Neural progenitor cell (in vitro differentiated cells): ENCODE measurements around the gene PTGDS. TPM values are rescaled to one million over a fixed set of nuclear protein-coding genes. Genes with fewer than 3 reads are reported as not detected.

Source experiments
- DNase-seq: peaks from one replicate; pipeline ENCODE4 v3.0.0-alpha.2; 2016; ENCODE audit warnings: low spot score
- H2AFZ ChIP-seq: fragments of 200-600 bp; sonication (generic); replicated peaks from 2 replicates; pipeline ENCODE4 v1.6.1; 2016; ENCODE audit warnings: antibody characterized with exemption
- H3F3A ChIP-seq: fragments of 200-600 bp; sonication (generic); 2 replicates; pipeline ENCODE4 v1.6.1; 2016; ENCODE audit warnings: antibody characterized with exemption, low read depth
- H3K27ac ChIP-seq: fragments of 200-600 bp; sonication (generic); 2 replicates; pipeline ENCODE4 v1.5.1; 2016; ENCODE audit warnings: mild to moderate bottlenecking
- H3K27me3 ChIP-seq: fragments of 200-600 bp; sonication (generic); 2 replicates; pipeline ENCODE4 v1.6.1; 2016; ENCODE audit warnings: mild to moderate bottlenecking, moderate library complexity
- H3K36me3 ChIP-seq: fragments of 200-600 bp; sonication (generic); 2 replicates; pipeline ENCODE4 v1.5.1; 2016
- H3K4me1 ChIP-seq: fragments of 200-600 bp; sonication (generic); 2 replicates; pipeline ENCODE4 v1.6.1; 2016; ENCODE audit warnings: mixed run types
- H3K4me2 ChIP-seq: fragments of 200-600 bp; sonication (generic); 2 replicates; pipeline ENCODE4 v1.6.1; 2016
- H3K4me3 ChIP-seq: fragments of 200-600 bp; sonication (generic); 2 replicates; pipeline ENCODE4 v1.5.1; 2016
- H3K79me2 ChIP-seq: fragments of 200-600 bp; sonication (generic); 2 replicates; pipeline ENCODE4 v1.6.1; 2016; ENCODE audit warnings: low read depth
- H3K9ac ChIP-seq: fragments of 200-600 bp; sonication (generic); 2 replicates; pipeline ENCODE4 v1.6.1; 2016
- H3K9me3 ChIP-seq: fragments of 200-600 bp; sonication (generic); 2 replicates; pipeline ENCODE4 v1.5.1; 2016; ENCODE audit warnings: low read depth
- H4K20me1 ChIP-seq: fragments of 200-600 bp; sonication (generic); 2 replicates; pipeline ENCODE4 v1.6.1; 2016; ENCODE audit warnings: low read depth
- H3K27ac Mint-ChIP-seq: 3 replicates; pipeline ENCODE4 v1.8.0; 2021; ENCODE audit warnings: mixed read lengths
- H3K27me3 Mint-ChIP-seq: 2 replicates; pipeline ENCODE4 v1.8.0; 2022; ENCODE audit warnings: low read depth, mild to moderate bottlenecking, inconsistent platforms, moderate library complexity, mixed read lengths; ENCODE audit not compliant: insufficient read depth
- H3K36me3 Mint-ChIP-seq: 3 replicates; pipeline ENCODE4 v1.8.0; 2021; ENCODE audit warnings: mixed read lengths
- H3K4me1 Mint-ChIP-seq: 3 replicates; pipeline ENCODE4 v1.8.0; 2021; ENCODE audit warnings: mixed read lengths
- H3K4me3 Mint-ChIP-seq: 3 replicates; pipeline ENCODE4 v1.8.0; 2021; ENCODE audit warnings: mild to moderate bottlenecking, moderate library complexity, mixed read lengths
- H3K9me3 Mint-ChIP-seq: 3 replicates; pipeline ENCODE4 v1.8.0; 2020; ENCODE audit warnings: mixed read lengths
- EZH2 ChIP-seq: fragments of 200-600 bp; sonication (generic); IDR thresholded peaks from 2 replicates; pipeline ENCODE4 v1.6.1; 2017; ENCODE audit warnings: antibody characterized with exemption, mild to moderate bottlenecking, moderate library complexity
- EZH2phosphoT487 ChIP-seq: fragments of 200-600 bp; sonication (generic); IDR thresholded peaks from 2 replicates; pipeline ENCODE4 v1.6.1; 2017; ENCODE audit warnings: antibody characterized with exemption
- total RNA-seq: library from RNA; depleted of rRNA; stranded (reverse); fragments of >200 nt; gene quantifications from 2 replicates; pipeline ENCODE4 v1.2.3, GENCODE V29; 2015; ENCODE audit warnings: low replicate concordance
- TF ChIP-seq, protein P1 (sequence below): fragments of 200-600 bp; sonication (generic); IDR thresholded peaks from 2 replicates; pipeline ENCODE4 v1.5.1; 2017; ENCODE audit warnings: antibody characterized with exemption, mild to moderate bottlenecking

PTGDS gene
- total RNA-seq, 1 donor from 2014 or later, result not detected

DNA sequence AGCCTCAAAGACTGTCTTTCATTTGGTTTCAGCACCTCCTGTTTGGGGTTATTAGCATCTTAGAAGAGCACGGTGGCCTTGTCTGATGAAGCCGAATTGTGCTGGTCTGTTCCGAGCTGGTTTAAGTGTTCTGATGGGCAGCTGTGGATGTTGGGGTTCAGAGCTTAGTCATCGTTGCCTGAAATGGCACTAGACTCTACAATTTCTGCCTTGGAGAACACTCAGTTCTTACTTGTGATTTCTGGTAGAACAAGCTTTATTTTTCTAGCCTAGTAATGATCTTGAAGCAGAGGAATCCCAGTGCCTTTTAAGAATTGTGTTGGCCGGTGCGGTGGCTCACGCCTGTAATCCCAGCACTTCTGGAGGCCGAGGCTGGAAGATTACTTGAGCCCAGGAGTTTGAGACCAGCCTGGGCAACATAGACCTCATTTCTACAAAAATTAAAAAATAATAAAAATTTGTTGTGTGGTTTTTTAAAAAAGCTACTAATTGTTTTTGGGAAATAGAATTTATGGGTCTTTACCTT is 40.6 kb upstream of the PTGDS start:
- peaks cover 36% of the 10 kb centered on the region for H3K36me3 Mint-ChIP-seq
- no peak overlapping the region for H3K4me3 ChIP-seq
- H3K4me3 Mint-ChIP-seq, result no peak overlapping the region
- peaks cover 7% of the 10 kb centered on the region for H4K20me1 ChIP-seq
- peaks cover 4% of the 10 kb centered on the region for H3K9me3 Mint-ChIP-seq
- H3K4me2 ChIP-seq, result no peak overlapping the region
- no peaks in the 10 kb centered on the region for H3K4me1 ChIP-seq
- H3K27ac ChIP-seq, result no peak overlapping the region
- H3K9ac ChIP-seq, result no peak overlapping the region
- no peak overlapping the region for H3K27ac Mint-ChIP-seq
- no peaks in the 10 kb centered on the region for H3K79me2 ChIP-seq
- H3F3A ChIP-seq, result peaks cover 4% of the 10 kb centered on the region
- peaks cover 3% of the 10 kb centered on the region for H3K4me1 Mint-ChIP-seq
- H3K9me3 ChIP-seq, result no peaks in the 10 kb centered on the region
- H3K27me3 Mint-ChIP-seq, result peaks cover 8% of the 10 kb centered on the region
- H3K27me3 ChIP-seq, result no peaks in the 10 kb centered on the region
- TF ChIP-seq EZH2, result no peak
- no peak for TF ChIP-seq EZH2phosphoT487
- TF ChIP-seq, protein P1, sequence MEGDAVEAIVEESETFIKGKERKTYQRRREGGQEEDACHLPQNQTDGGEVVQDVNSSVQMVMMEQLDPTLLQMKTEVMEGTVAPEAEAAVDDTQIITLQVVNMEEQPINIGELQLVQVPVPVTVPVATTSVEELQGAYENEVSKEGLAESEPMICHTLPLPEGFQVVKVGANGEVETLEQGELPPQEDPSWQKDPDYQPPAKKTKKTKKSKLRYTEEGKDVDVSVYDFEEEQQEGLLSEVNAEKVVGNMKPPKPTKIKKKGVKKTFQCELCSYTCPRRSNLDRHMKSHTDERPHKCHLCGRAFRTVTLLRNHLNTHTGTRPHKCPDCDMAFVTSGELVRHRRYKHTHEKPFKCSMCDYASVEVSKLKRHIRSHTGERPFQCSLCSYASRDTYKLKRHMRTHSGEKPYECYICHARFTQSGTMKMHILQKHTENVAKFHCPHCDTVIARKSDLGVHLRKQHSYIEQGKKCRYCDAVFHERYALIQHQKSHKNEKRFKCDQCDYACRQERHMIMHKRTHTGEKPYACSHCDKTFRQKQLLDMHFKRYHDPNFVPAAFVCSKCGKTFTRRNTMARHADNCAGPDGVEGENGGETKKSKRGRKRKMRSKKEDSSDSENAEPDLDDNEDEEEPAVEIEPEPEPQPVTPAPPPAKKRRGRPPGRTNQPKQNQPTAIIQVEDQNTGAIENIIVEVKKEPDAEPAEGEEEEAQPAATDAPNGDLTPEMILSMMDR, result no peak
- no peak for DNase-seq
- no peaks in the 10 kb centered on the region for H3K36me3 ChIP-seq
- H2AFZ ChIP-seq, result no peak overlapping the region

DNA sequence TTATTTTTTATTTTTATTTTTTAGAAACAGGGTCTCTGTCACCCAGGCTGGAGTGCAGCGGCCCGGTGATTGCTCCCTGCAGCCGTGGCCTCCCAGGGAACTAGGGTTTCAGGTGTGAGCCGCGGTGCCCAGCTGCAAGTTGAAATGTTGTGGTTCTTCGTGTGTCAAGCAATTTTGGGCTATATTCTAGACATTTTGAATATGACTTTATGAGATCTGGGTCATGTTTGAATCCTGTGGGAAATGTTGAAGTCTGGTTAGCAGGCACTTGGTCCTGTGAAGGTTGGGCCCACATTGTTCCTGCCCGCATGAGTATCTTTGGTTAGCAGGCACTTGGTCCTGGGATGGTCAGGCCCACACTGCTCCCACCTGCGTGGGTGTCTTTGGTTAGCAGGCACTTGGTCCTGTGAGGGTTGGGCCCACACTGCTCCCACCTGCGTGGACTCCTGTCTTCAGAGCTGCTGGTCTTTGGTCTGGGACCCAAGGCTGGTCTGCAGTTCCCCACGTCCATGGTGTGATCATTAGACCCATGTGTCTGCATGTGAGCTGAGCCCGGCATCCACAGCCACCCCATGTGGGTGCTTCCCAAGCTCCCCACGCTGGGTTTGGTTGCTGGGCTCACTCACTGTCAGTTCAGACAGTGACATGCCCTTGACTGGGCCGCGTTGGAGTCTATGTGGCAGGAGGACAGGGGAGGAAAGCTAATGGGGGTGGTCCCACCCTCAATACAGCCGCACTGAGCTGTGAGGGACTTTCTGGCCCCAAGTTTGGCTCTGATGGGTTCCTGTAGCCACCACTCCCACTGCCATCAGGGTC is 39.9 kb upstream of the PTGDS start:
- Histone ChIP-seq H3K36me3 (no peaks in the 10 kb centered on the region), H4K20me1 (peaks cover 9% of the 10 kb centered on the region), H2AFZ (no peak overlapping the region), H3K4me1 (no peaks in the 10 kb centered on the region), H3K9ac (no peak overlapping the region), H3K27ac (no peak overlapping the region), H3K4me2 (no peak overlapping the region), H3K9me3 (no peaks in the 10 kb centered on the region), H3K79me2 (no peaks in the 10 kb centered on the region), H3K27me3 (no peaks in the 10 kb centered on the region), H3K4me3 (no peak overlapping the region), H3F3A (peaks cover 4% of the 10 kb centered on the region)
- Mint-ChIP-seq H3K36me3 (peaks cover 31% of the 10 kb centered on the region), H3K9me3 (no peaks in the 10 kb centered on the region), H3K4me1 (peaks cover 3% of the 10 kb centered on the region), H3K4me3 (no peak overlapping the region), H3K27me3 (peaks cover 9% of the 10 kb centered on the region), H3K27ac (no peak overlapping the region)
- no peak for DNase-seq
- TF ChIP-seq EZH2 (no peak), EZH2phosphoT487 (no peak)
- TF ChIP-seq, protein P1, result no peak

DNA sequence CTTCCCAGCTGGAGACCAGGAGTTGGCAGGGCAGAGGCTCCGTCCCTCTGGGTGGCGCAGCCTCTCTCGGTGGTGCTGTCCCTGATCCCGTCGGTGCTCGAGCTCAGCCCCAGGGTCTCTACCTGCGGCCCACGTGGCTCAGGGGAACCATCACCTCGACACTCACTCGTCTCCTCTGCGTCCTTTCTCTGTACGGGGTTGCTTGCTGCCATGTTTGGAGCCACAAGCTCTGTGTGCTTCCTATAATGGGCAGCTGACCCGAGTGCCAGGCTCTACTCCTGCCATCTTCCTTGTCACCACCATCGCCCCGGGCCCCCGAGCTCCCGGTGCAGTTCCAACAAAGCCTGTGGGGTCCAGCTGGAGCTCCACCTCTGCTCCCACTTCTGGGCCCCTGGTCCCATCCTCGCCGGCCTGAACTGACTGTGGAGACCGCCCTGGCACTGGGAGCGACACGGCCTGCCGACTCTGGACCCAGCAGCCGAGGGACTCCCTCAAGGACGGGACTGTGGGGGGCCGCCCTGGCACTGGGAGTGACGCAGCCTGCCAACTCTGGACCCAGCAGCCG is 37.8 kb upstream of the PTGDS start:
- H3K27ac ChIP-seq, result no peak overlapping the region
- H3K4me1 ChIP-seq, result no peaks in the 10 kb centered on the region
- no peaks in the 10 kb centered on the region for H3K9me3 ChIP-seq
- TF ChIP-seq EZH2phosphoT487 (no peak), EZH2 (no peak)
- TF ChIP-seq, protein P1, result no peak
- no peak overlapping the region for H3K4me3 ChIP-seq
- no peak overlapping the region for H3K4me2 ChIP-seq
- Mint-ChIP-seq H3K36me3 (peaks cover 19% of the 10 kb centered on the region), H3K9me3 (no peaks in the 10 kb centered on the region), H3K4me1 (peaks cover 3% of the 10 kb centered on the region), H3K27ac (no peak overlapping the region), H3K27me3 (peaks cover 10% of the 10 kb centered on the region), H3K4me3 (no peak overlapping the region)
- no peak for DNase-seq
- no peak overlapping the region for H3K9ac ChIP-seq
- peaks cover 4% of the 10 kb centered on the region for H3F3A ChIP-seq
- no peak overlapping the region for H2AFZ ChIP-seq
- H4K20me1 ChIP-seq, result peaks cover 25% of the 10 kb centered on the region
- H3K36me3 ChIP-seq, result no peaks in the 10 kb centered on the region
- peaks cover 10% of the 10 kb centered on the region for H3K79me2 ChIP-seq
- no peaks in the 10 kb centered on the region for H3K27me3 ChIP-seq
